T-helper 1 cell (primary cell): Measurements from ENCODE around the gene ATP8A2.
"Not testable (repeated sequence)": the region's sequence is repeated elsewhere in the genome, so short reads cannot be mapped to it uniquely, and the experiment has no call there.

Experiments used
- DNase-seq, 5 donors: peaks; one replicate each; pipeline ENCODE4 v3.0.0-alpha.2; 2012 to 2020

Gene ATP8A2

DNA sequence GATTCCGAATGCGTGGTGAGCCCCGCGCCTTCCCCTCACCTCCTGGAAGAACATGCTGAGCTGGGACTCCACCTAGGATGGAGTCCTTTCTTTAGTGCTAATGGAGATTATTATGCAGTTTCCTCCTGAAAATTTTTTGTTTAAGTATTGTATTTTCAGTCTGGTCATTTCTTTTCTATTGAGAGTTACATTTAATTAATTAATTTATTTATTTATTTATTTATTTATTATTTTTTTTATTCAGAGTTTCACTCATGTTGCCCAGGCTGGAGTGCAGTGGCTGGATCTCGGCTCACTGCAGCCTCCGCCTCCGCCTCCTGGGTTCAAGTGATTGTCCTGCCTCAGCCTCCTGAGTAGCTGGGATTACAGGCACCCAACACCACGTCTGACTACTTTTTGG, 400.8 kb downstream of the ATP8A2 start:
- not testable (repeated sequence) for DNase-seq

DNA sequence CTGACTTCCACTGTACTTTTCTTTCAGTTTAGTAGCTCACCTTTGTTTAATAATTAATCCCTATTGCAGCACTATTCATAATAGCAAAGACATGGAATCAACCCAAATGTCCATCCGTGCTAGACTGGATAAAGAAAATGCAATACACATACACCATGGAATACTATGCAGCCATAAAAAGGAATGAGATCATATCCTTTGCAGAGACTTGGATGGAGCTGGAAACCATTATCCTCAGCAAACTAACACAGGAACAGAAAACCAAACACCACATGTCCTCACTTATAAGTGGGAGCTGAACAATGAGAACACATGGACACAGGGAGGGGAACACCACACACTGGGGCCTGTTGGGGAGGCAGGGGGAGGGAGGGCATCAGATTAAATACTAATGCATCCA, 402.3 kb downstream of the ATP8A2 start:
- not testable (repeated sequence) for DNase-seq

DNA sequence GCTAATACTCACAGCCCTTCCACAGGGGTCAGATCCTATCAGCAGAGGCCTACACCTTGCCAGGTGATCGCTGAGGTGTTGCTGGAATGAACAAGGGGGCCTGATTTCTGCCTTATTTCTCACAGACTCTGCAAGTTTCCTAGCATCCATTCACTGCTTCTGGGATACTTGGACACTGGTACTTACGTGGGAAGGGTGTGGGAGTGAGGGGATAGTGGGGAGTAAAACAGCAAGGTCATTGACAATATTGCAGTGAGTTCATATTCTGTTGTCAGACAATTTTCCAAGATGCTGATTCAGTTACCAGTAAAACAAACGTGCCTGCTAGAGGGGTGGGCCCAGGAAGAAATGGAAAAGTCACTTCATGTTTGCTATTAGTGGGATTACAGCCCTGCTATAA, 403.5 kb downstream of the ATP8A2 start:
- DNase-seq: no peak

GRCh38 chr13:25775986-25776385, 404.2 kb downstream of the ATP8A2 start:
- DNase-seq: no peak

- DNase-seq: no peak
Measured at GRCh38 chr13:25776722-25777121, 404.9 kb downstream of the ATP8A2 start.

DNA sequence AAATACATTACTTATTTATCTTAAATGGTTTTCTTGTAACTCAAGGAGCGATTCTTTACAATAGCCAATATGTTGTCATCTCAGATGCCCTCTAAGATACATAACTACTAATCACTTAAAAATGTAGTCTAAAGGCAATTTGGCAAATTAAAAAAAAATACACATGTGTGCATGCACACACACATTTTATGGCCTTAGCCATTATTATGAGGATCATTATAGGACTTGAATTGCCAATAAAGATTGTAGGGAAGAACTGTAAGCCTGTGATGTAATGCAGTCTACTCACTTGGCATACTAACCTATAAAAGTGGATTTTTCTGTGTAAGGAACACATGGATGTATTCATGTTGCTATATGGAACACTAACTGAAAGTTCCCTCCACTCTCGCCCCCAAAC, 405.7 kb downstream of the ATP8A2 start:
- DNase-seq: no peak

- no peak for DNase-seq
Measured at GRCh38 chr13:25778365-25778764, 406.6 kb downstream of the ATP8A2 start.

- DNase-seq: no peak
Measured at GRCh38 chr13:25778808-25779305, 407.1 kb downstream of the ATP8A2 start.

DNA sequence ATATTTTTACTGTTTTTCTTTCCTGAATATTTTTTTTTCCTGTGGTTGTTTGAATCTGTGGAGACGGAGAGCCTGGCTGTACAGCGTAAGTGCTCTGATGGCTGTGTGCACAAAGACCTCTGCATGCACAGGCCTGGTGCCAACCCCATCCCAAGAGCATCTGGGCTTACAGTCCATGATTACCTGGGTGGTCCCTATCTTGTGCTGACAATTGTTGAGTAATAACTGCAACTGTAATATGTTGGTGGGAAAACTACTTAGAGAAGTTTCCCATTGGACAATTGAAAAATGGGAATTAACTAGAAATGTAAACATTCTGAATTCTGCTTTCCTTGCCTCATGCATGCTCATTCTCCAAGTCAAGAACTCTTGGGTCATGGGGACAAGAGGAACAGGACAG, 411.3 kb downstream of the ATP8A2 start:
- no peak for DNase-seq

- DNase-seq: no peak
Measured at GRCh38 chr13:25783601-25784024, 411.8 kb downstream of the ATP8A2 start.

GRCh38 chr13:25784119-25784518, 412.3 kb downstream of the ATP8A2 start:
- no peak for DNase-seq

- not testable (repeated sequence) for DNase-seq
Measured at GRCh38 chr13:25790137-25790536, 418.4 kb downstream of the ATP8A2 start.

DNA sequence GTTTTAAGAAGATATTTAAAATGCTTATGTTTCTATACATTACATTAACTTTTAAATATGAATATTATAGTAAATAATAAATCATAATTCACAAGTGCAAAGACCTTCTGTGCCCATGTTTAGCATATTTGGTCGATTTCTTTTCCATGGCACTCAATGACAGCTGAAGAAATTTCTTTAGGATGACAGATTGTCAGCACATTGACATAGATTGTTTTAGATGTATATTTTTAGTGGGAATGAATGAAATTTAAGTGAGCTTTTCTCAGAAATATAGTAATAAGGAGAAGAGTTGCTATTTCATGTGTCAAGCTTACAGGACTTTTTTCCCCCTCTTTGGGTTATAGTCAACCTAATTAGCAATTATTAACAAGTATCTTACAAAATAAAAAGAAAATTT, 423.5 kb downstream of the ATP8A2 start:
- no peak for DNase-seq

DNA sequence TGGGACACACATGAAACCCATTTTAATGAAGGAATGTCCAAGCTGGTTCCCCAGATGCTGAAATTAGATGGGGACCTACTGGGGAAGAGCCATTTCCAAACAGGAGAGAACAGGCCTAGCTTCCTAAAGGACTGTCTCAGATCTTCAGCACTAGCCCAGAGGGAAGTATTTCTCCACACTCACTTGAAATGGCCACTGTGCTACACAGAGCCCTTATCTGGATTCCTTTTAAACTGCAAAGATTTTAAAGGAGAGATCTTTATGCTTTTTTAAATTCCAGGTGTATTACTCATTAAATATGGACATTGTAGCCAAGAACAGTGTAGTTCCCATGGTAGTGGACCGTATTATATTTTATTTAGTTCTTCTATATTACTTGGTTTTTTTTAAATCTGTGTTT, 424.7 kb downstream of the ATP8A2 start:
- no peak for DNase-seq

DNA sequence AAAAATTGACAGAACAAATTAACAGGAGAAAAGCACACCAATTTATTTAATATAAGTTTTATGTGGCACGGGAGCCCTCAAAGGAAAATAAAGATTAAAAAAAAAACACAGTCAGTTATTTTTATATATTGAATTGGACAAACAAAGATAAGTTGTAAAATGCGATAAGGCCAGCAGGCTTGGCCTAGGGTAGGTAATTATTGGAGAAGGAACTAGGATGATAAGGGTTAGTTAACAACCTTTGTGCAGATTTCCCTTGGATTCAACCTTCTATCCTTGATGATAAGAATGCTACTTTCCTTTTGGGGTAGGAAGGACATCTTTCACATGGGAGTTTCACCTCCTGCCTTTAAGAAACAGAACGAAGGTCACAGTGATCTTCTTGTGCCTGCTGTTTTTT, 427.2 kb downstream of the ATP8A2 start:
- no peak for DNase-seq

GRCh38 chr13:25800523-25800922, 428.7 kb downstream of the ATP8A2 start:
- DNase-seq: no peak

DNA sequence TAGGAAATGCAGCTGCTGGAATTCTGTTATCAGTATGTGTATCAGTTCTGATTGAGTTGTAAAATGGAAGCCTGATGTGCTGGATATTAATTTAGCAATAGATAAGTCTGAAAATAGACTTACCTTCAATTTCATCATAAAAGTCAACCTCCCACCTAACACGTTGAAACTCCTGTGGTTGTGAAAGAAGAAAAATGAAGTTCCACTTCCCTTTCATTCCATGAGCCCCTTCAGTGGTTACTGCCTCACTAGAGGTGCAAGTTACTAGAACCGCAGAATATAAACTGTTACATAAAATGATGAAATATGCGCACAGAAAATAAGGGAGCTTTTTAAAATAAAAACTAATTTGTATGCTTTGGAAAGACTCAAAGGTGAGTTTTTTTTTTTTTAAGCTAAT, 430.8 kb downstream of the ATP8A2 start:
- no peak for DNase-seq

DNA sequence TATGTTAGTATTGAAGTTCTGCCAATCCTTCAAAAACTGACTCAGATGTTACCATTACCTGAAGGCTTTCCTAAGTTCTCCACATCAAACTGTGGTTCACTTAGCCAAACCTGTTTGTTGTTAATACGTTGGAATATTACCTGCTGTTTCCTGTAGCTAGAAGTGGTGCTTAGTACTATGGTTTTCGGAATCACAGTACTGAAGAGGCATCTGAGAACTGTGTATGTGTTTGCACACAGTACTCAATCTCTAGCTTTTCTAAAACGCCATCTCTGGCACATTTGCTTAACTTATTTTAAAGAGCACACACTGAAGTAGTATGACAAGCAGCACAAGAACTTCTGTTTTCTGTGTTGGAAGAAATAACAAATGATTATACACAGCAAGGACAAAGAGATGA, 431.9 kb downstream of the ATP8A2 start:
- no peak for DNase-seq

DNA sequence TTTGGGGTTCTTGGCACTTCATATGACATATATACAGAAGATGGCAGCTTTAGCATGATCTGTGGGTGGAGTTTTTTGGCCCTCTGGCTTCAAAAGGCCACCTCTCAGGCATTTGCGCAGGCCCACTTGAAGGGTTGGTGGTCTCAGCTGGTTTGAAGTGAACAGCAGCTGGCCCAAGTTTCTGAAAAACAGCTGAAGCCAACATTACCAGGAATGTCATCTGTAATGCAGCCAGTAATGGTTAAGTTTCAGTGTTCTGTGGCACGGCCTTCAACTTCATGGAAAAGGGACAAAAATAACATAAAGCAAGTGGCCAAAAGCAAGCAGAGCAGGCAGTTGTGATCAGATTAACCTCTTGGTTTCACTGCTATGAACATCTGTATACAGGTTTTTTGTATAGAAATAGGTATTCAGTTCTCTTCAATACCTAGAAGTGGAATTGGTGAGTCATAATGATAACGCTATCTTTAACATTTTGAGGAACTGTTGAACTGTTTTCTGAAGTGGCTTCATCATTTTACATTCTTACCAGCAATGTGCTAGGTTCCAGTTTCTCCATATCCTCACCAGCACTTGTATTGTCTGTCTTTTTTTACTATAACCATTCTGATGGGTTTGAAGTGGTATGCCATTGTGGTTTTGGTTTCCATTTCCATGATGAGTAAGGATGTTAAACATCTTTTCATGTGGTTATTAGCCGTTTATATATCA, 434.6 kb downstream of the ATP8A2 start:
- peak in 1 of 5 donors; percentile 73 for DNase-seq

DNA sequence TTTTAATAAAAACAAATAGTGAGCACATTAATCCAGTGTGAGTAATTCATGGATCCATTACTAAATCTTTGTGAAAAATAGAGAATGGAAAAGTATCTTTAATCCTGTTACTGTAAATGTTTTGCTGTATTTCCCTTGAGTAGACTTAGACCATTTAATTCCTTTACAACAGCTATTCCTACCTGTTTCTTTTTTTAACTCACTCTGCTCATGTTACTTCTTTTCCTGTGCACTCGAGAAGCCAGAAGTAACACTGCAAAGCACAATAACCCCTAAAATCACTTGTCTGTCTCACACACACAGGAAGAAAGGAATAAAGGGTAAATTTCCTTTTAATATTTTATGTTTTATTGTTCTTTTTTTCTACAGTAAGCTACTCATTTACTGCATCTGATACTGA, 435.8 kb downstream of the ATP8A2 start:
- no peak for DNase-seq

DNA sequence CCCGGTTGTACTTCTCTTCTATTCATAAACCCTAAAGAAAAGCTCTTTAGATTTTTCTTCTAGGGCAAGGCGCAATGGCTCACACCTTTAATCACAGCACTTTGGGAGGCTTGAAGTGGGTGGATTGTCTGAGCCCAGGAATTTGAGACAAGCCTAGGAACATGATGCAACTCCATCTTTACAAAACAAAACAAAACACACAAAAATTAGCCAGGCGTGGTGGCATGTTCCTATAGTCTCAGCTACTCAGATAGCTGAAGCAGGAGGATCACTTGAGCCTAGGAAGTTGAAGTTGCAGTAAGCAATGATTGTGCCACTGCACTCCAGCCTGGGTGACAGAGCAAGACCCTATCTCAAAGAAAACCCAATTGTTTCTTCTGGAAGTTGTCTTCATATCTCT, 439.7 kb downstream of the ATP8A2 start:
- DNase-seq: no peak

GRCh38 chr13:25816239-25816638, 444.5 kb downstream of the ATP8A2 start:
- no peak for DNase-seq

DNA sequence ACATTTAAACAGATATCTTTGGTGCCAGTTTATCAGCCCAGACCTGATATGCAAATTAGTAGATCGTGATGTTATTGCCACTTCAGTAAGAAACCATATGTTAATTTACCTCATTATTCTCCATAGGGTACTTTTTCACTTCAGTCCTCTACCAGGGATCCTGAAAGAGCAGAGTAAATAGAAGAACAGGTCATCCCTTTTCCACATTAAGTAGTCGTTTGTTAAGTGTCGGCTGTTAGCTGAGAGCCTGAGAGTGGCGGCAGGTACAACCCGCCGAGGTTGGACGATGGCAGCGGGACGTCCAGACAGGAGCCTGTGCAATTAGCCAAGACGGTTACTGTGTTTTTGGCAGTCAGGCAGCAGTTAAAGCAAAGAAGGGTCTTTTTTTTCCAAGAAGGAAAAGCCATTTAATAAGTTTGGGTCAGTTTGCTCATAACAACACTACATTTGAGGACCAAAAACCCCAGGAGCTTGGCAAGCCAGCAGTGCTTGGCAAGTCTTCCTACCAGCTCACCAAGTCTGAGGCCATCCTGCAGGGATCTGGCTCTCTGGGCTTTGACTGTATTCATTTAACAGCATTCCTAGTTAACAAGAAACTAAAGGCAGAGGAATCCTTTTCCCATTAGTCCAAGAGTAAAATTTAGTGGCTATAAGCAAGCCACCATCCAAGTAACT, 448.2 kb downstream of the ATP8A2 start:
- DNase-seq: no peak

GRCh38 chr13:25821776-25822175, 450.0 kb downstream of the ATP8A2 start:
- no peak for DNase-seq
